ENCODE measurements around the gene MIER2. TPM values are rescaled to one million over a fixed set of nuclear protein-coding genes. Genes with fewer than 3 reads are reported as not detected.

The MIER2 gene
- total RNA-seq, 1 experiment from 2014 or later, result 22.8 TPM

DNA sequence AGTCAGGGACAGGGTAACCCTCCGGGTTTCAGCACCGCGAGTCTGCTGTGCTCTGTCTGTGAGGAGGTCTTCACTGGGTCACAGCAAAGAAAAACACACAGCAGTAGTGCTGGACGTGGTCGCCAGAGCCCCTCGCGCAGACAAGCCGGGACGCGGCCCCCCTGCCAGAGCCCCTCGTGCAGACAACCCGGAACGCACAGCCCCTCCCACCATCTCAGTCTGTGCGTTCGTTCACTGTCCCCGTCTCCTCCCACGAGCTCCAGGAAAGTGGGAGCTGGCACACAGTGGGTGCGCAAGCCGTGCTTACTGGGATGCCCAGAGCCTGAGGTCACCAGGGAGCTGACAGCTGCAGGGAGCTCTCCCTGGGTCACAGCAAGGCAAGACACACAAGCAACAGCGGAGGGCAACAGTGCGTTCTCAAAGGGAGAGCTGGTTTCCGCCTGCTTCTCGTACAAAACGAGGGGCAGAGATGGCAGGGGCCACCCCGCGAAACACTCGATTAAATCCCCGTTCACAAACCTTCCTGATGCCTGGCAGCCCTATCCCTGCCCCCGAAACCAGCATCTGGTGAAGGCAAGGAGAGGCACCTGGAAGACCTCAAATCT, 50.2 kb downstream of the MIER2 start:
- H3K36me3 Mint-ChIP-seq (ENCODE audit: insufficient read depth, unreplicated experiment), result peaks cover 28% of the 10 kb centered on the region
- CTCF ChIA-PET, result no interaction called here
- intact Hi-C loops (cut with micrococcal nuclease; ENCODE audit: unreplicated experiment), result no loop called here
- no TSS peak for BruUV-seq (replicated peaks)
- no peaks in the 10 kb centered on the region for H3K9me3 Mint-ChIP-seq (ENCODE audit: low read depth, unreplicated experiment)
- peak overlapping the region; percentile 28 for H3K4me3 Mint-ChIP-seq (ENCODE audit: low read depth, unreplicated experiment)
- no peak overlapping the region for H3K27ac Mint-ChIP-seq (ENCODE audit: unreplicated experiment)
- no peaks in the 10 kb centered on the region for H3K27me3 Mint-ChIP-seq (ENCODE audit: unreplicated experiment)
- DNase-seq, result no peak
- TF ChIP-seq, protein P1, sequence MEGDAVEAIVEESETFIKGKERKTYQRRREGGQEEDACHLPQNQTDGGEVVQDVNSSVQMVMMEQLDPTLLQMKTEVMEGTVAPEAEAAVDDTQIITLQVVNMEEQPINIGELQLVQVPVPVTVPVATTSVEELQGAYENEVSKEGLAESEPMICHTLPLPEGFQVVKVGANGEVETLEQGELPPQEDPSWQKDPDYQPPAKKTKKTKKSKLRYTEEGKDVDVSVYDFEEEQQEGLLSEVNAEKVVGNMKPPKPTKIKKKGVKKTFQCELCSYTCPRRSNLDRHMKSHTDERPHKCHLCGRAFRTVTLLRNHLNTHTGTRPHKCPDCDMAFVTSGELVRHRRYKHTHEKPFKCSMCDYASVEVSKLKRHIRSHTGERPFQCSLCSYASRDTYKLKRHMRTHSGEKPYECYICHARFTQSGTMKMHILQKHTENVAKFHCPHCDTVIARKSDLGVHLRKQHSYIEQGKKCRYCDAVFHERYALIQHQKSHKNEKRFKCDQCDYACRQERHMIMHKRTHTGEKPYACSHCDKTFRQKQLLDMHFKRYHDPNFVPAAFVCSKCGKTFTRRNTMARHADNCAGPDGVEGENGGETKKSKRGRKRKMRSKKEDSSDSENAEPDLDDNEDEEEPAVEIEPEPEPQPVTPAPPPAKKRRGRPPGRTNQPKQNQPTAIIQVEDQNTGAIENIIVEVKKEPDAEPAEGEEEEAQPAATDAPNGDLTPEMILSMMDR (IDR thresholded peaks at IDR 0.05; ENCODE audit: unreplicated experiment), result no peak
- peaks cover 17% of the 10 kb centered on the region for H3K4me1 Mint-ChIP-seq (ENCODE audit: low read depth, unreplicated experiment)

DNA sequence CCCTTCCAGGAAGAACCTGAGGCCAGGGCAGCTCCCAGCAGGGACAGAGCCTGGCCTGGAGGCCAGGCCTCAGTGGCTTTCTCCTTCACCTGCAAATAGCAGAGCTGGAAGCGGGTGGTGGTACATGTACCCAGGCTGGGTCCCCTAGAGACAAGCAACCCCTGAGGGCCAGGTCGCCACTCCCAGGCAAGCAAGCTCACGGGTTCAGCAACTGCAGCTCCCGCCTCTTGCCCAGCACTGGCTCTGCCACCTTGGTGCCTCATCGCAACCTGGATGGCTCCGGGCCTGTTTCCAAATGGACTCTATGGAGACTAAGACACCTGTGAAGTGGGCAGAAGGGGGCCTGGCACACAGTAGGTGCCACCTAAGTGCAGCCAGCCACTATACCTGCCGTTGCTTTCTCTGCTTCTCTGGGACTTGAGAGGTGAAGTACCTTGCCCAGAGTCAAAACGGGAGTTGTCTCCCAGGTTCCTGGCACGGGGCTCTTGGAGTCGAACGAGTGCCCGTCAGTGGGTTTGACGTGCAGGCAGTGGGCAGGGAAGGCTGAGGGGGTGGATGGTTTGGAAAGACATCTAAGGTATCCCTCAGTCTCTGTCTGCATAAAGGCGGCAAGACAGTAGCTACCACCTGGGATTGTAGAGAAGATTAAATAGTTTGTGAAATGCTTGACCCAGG, 51.0 kb downstream of the MIER2 start:
- no peak for DNase-seq
- Mint-ChIP-seq H3K36me3 (ENCODE audit: insufficient read depth, unreplicated experiment) (peaks cover 36% of the 10 kb centered on the region), H3K4me1 (ENCODE audit: low read depth, unreplicated experiment) (peaks cover 21% of the 10 kb centered on the region), H3K27me3 (ENCODE audit: unreplicated experiment) (no peaks in the 10 kb centered on the region), H3K9me3 (ENCODE audit: low read depth, unreplicated experiment) (no peaks in the 10 kb centered on the region), H3K4me3 (ENCODE audit: low read depth, unreplicated experiment) (no peak overlapping the region), H3K27ac (ENCODE audit: unreplicated experiment) (no peak overlapping the region)
- CTCF ChIA-PET, result interaction anchor here (0.6 kb wide), 1 partner anchor 19 kb away, joined by 10 read pairs; no protein-coding TSS in a partner anchor
- no TSS peak for BruUV-seq (replicated peaks)
- TF ChIP-seq, protein P1 (IDR thresholded peaks at IDR 0.05; ENCODE audit: unreplicated experiment), result no peak
- intact Hi-C loops (cut with micrococcal nuclease; ENCODE audit: unreplicated experiment), result no loop called here

DNA sequence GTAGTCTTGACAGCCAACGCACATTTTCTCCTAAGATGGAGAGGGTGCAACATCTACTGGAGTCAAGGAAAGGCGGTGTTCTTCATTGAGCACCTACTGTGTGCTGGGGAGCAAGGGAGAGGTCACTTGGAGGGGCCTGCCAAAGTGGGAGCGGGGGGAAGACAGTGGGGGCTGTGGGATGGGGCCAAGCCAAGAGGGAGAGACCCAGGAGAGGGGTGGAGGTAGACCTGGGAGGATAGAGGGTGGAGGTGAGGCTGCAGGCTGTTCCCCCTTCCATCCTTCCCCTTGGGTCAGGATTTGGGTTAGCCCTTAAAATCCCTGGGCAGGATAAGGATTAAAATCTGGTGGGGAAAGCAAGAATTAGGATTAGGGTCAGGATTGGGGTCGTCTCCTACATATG, 51.6 kb downstream of the MIER2 start:
- Mint-ChIP-seq H3K36me3 (ENCODE audit: insufficient read depth, unreplicated experiment) (peaks cover 40% of the 10 kb centered on the region), H3K4me3 (ENCODE audit: low read depth, unreplicated experiment) (no peak overlapping the region), H3K4me1 (ENCODE audit: low read depth, unreplicated experiment) (peaks cover 27% of the 10 kb centered on the region), H3K27ac (ENCODE audit: unreplicated experiment) (no peak overlapping the region), H3K27me3 (ENCODE audit: unreplicated experiment) (no peaks in the 10 kb centered on the region), H3K9me3 (ENCODE audit: low read depth, unreplicated experiment) (no peaks in the 10 kb centered on the region)
- no TSS peak for BruUV-seq (replicated peaks)
- TF ChIP-seq, protein P1 (IDR thresholded peaks at IDR 0.05; ENCODE audit: unreplicated experiment), result no peak
- DNase-seq, result no peak
- intact Hi-C loops (cut with micrococcal nuclease; ENCODE audit: unreplicated experiment), result no loop called here
- CTCF ChIA-PET, result no interaction called here

DNA sequence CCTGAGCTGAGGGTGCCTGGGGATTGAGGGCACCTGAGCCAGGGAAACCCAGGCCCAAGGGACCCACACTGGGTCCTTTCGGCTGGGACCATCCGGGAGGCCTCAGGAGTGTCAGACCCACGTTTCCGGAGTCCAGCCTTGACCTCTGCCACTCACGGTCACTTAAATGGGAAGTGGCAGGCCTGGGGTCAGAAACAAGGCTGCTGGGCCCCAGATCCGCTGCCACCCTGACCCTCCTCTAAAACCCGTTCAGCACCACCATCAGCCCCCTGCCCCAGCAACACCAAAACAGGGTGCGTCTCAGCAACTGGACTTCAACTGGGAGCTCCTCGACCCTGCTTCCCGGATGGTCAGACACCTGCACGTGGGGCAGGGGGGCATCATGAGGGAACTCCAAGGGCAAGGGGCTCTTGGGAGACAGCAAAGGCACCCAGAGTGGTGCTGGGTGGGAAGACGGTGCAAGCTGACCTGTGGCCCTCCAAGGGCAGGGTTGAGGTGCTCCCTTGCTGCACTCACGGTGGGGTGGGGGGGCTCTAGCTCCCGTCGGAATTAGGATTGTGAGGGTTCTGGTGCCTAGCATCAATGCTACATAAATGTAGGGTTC, 52.2 kb downstream of the MIER2 start:
- H3K27me3 Mint-ChIP-seq (ENCODE audit: unreplicated experiment), result no peaks in the 10 kb centered on the region
- H3K4me3 Mint-ChIP-seq (ENCODE audit: low read depth, unreplicated experiment), result no peak overlapping the region
- TF ChIP-seq, protein P1 (IDR thresholded peaks at IDR 0.05; ENCODE audit: unreplicated experiment), result no peak

More for the DNA sequence above, 52.2 kb downstream of the MIER2 start:
- H3K4me1 Mint-ChIP-seq (ENCODE audit: low read depth, unreplicated experiment), result peaks cover 29% of the 10 kb centered on the region
- CTCF ChIA-PET, result no interaction called here
- no peaks in the 10 kb centered on the region for H3K9me3 Mint-ChIP-seq (ENCODE audit: low read depth, unreplicated experiment)
- H3K36me3 Mint-ChIP-seq (ENCODE audit: insufficient read depth, unreplicated experiment), result peaks cover 42% of the 10 kb centered on the region
- intact Hi-C loops (cut with micrococcal nuclease; ENCODE audit: unreplicated experiment), result no loop called here
- DNase-seq, result no peak
- no peak overlapping the region for H3K27ac Mint-ChIP-seq (ENCODE audit: unreplicated experiment)
- BruUV-seq (replicated peaks), result no TSS peak
